Loucy (cell line): Measurements from ENCODE around the gene SETD2.
"Not testable (repeated sequence)": the region's sequence is repeated elsewhere in the genome, so short reads cannot be mapped to it uniquely, and the experiment has no call there.

Source experiments
- H2AFZ ChIP-seq: fragments of 200-600 bp; sonication (generic); 2 replicates; pipeline ENCODE4 v1.6.0; 2016; ENCODE audit warnings: antibody characterized with exemption, mild to moderate bottlenecking, low read length, moderate library complexity
- H3F3A ChIP-seq: fragments of 200-600 bp; 2 replicates; pipeline ENCODE4 v1.6.0; 2016; ENCODE audit warnings: antibody characterized with exemption, low read depth, mild to moderate bottlenecking
- H3K27me3 ChIP-seq: fragments of 200-600 bp; sonication (generic); 2 replicates; pipeline ENCODE4 v1.6.1; 2014; ENCODE audit warnings: low read length, mild to moderate bottlenecking; ENCODE audit not compliant: insufficient read depth, poor library complexity, severe bottlenecking
- H3K36me3 ChIP-seq: fragments of 200-600 bp; sonication (generic); 2 replicates; pipeline ENCODE4 v1.6.1; 2016; ENCODE audit warnings: low read length; ENCODE audit not compliant: insufficient read depth
- H3K4me1 ChIP-seq: fragments of 200-600 bp; sonication (generic); 2 replicates; pipeline ENCODE4 v1.5.1; 2014; ENCODE audit warnings: low read length, mild to moderate bottlenecking; ENCODE audit not compliant: insufficient read depth, poor library complexity, severe bottlenecking
- H3K4me2 ChIP-seq: fragments of 200-600 bp; sonication (generic); 2 replicates; pipeline ENCODE4 v1.6.0; 2014; ENCODE audit warnings: antibody characterized with exemption, low read length, low read depth, mild to moderate bottlenecking; ENCODE audit not compliant: poor library complexity, severe bottlenecking
- H3K4me3 ChIP-seq: fragments of 200-600 bp; sonication (generic); 2 replicates; pipeline ENCODE4 v1.5.1; 2014; ENCODE audit warnings: low read length, mild to moderate bottlenecking, mixed read lengths; ENCODE audit not compliant: poor library complexity, severe bottlenecking
- H3K79me2 ChIP-seq: fragments of 200-600 bp; sonication (generic); 2 replicates; pipeline ENCODE4 v1.6.1; 2014; ENCODE audit warnings: low read length; ENCODE audit not compliant: insufficient read depth
- H3K9ac ChIP-seq: fragments of 200-600 bp; sonication (generic); 2 replicates; pipeline ENCODE4 v1.6.0; 2014; ENCODE audit warnings: mild to moderate bottlenecking, low read depth, low read length, moderate library complexity; ENCODE audit not compliant: poor library complexity, severe bottlenecking
- H3K9me2 ChIP-seq: fragments of 200-600 bp; sonication (generic); replicated peaks from 2 replicates; pipeline ENCODE4 v1.6.1; 2016; ENCODE audit warnings: low read depth, low read length, mixed read lengths
- H3K9me3 ChIP-seq: fragments of 200-600 bp; sonication (generic); 2 replicates; pipeline ENCODE4 v1.6.1; 2014; ENCODE audit warnings: mild to moderate bottlenecking, antibody characterized with exemption, low read length, low read depth; ENCODE audit not compliant: insufficient read depth
- H4K20me1 ChIP-seq: fragments of 200-600 bp; sonication (generic); 2 replicates; pipeline ENCODE4 v1.6.0; 2014; ENCODE audit warnings: antibody characterized with exemption, low read length, mild to moderate bottlenecking; ENCODE audit not compliant: insufficient read depth, poor library complexity, severe bottlenecking
- CTCF ChIP-seq: fragments of 200-600 bp; sonication (generic); conservative IDR thresholded peaks from 2 replicates; pipeline ENCODE4 v1.5.1; 2014; ENCODE audit warnings: mild to moderate bottlenecking, antibody characterized with exemption, low read length
- EZH2phosphoT487 ChIP-seq: fragments of 200-600 bp; IDR thresholded peaks from 2 replicates; pipeline ENCODE4 v1.6.1; 2018; ENCODE audit warnings: antibody characterized with exemption, mild to moderate bottlenecking, moderate library complexity, borderline replicate concordance

Gene SETD2

GRCh38 chr3:47047069-47047468 is 116.8 kb downstream of the SETD2 start:
- Histone ChIP-seq H4K20me1 (no peaks in the 10 kb centered on the region), H3K9me3 (no peaks in the 10 kb centered on the region), H3K79me2 (0 out of 2 replicates have a peak, but pooled peaks cover 10% of the 10 kb centered on the region), H3K9ac (no peak overlapping the region), H3F3A (no peaks in the 10 kb centered on the region; the same call in 1 of the 2 replicates), H3K4me3 (no peak overlapping the region), H3K4me2 (no peak overlapping the region), H3K9me2 (no peaks in the 10 kb centered on the region), H3K36me3 (peaks cover 54% of the 10 kb centered on the region), H3K27me3 (no peaks in the 10 kb centered on the region), H2AFZ (no peak overlapping the region), H3K4me1 (no peaks in the 10 kb centered on the region)
- TF ChIP-seq CTCF = no peak
- TF ChIP-seq EZH2phosphoT487 = no peak

- Histone ChIP-seq H3K36me3 (peaks cover 74% of the 10 kb centered on the region), H3F3A (no peaks in the 10 kb centered on the region), H3K4me2 (no peak overlapping the region), H4K20me1 (peaks cover 3% of the 10 kb centered on the region), H3K79me2 (no peaks in the 10 kb centered on the region), H3K9me2 (no peaks in the 10 kb centered on the region), H3K4me3 (no peak overlapping the region), H3K9ac (no peak overlapping the region), H3K27me3 (no peaks in the 10 kb centered on the region), H2AFZ (no peak overlapping the region), H3K4me1 (no peaks in the 10 kb centered on the region), H3K9me3 (no peaks in the 10 kb centered on the region)
- TF ChIP-seq EZH2phosphoT487 (no peak), CTCF (no peak)
Observed at GRCh38 chr3:47042231-47042791, 121.6 kb downstream of the SETD2 start.

- Histone ChIP-seq H3K79me2 (no peaks in the 10 kb centered on the region), H3K27me3 (no peaks in the 10 kb centered on the region), H3K9me3 (no peaks in the 10 kb centered on the region), H2AFZ (no peak overlapping the region), H3K4me1 (no peaks in the 10 kb centered on the region), H3K4me2 (no peak overlapping the region), H3F3A (no peaks in the 10 kb centered on the region), H4K20me1 (peaks cover 3% of the 10 kb centered on the region), H3K9me2 (no peaks in the 10 kb centered on the region), H3K9ac (no peak overlapping the region), H3K36me3 (peaks cover 75% of the 10 kb centered on the region), H3K4me3 (no peak overlapping the region)
- no peak for TF ChIP-seq CTCF
- no peak for TF ChIP-seq EZH2phosphoT487
Observed at GRCh38 chr3:47041114-47041513, 122.8 kb downstream of the SETD2 start.

- not testable (repeated sequence) for H3K9me2 ChIP-seq, H3K27me3 ChIP-seq, H3F3A ChIP-seq, H4K20me1 ChIP-seq, H3K9me3 ChIP-seq, H2AFZ ChIP-seq, H3K79me2 ChIP-seq, H3K4me3 ChIP-seq, H3K9ac ChIP-seq, H3K4me1 ChIP-seq
- peak overlapping the region; percentile 8 for H3K4me2 ChIP-seq
- peaks cover 77% of the 10 kb centered on the region for H3K36me3 ChIP-seq
Observed at GRCh38 chr3:47037302-47037701, 126.6 kb downstream of the SETD2 start.
